HepG2 (cell line): ENCODE measurements around the gene KCNQ1OT1. TPM values are rescaled to one million over a fixed set of nuclear protein-coding genes. Genes with fewer than 3 reads are reported as not detected.
A peak's percentile ranks its signal among the peaks of the same experiment; 100 is the strongest.

Experiments used
- ARID2 ChIP-seq: sonication (generic); formaldehyde crosslinking; IDR thresholded peaks from 2 replicates; pipeline ENCODE4 v1.8.1; 2022; ENCODE audit warnings: mild to moderate bottlenecking, missing genetic modification reagents, borderline replicate concordance
- ATM ChIP-seq: fragments of 450-650 bp; IDR thresholded peaks from 2 replicates; pipeline ENCODE4 v1.7.1; 2017; ENCODE audit warnings: mild to moderate bottlenecking, borderline replicate concordance
- FOXK1 ChIP-seq: sonication (generic); formaldehyde crosslinking; IDR thresholded peaks from 2 replicates; pipeline ENCODE4 v1.4.0; 2020; ENCODE audit warnings: low read depth, missing genetic modification reagents, borderline replicate concordance
- JDP2 ChIP-seq: sonication (generic); formaldehyde crosslinking; IDR thresholded peaks from 2 replicates; pipeline ENCODE4 v1.8.1; 2022; ENCODE audit warnings: missing genetic modification reagents, borderline replicate concordance
- KLF15 ChIP-seq: sonication (generic); formaldehyde crosslinking; IDR thresholded peaks from 2 replicates; pipeline ENCODE4 v1.8.1; 2023; ENCODE audit warnings: borderline replicate concordance, mild to moderate bottlenecking, inconsistent platforms, missing genetic modification reagents, mixed read lengths
- MLLT10 ChIP-seq: sonication (generic); formaldehyde crosslinking; IDR thresholded peaks from 2 replicates; pipeline ENCODE4 v1.4.0; 2020; ENCODE audit warnings: missing genetic modification reagents
- RBFOX2 ChIP-seq: fragments of 200-400 bp; formaldehyde crosslinking; IDR thresholded peaks from 2 replicates; pipeline ENCODE4 v1.6.1; 2017; ENCODE audit warnings: low read depth, mild to moderate bottlenecking, low read length
- RFX1 ChIP-seq: fragments of 450-650 bp; IDR thresholded peaks from 2 replicates; pipeline ENCODE4 v1.6.1; 2017
- SNAI1 ChIP-seq: sonication (generic); formaldehyde crosslinking; IDR thresholded peaks from 2 replicates; pipeline ENCODE4 v1.5.0; 2020; ENCODE audit warnings: mild to moderate bottlenecking, missing genetic modification reagents, borderline replicate concordance
- THRA ChIP-seq: sonication (generic); formaldehyde crosslinking; IDR thresholded peaks from 2 replicates; pipeline ENCODE4 v1.4.0; 2020; ENCODE audit warnings: missing genetic modification reagents, borderline replicate concordance
- ZBTB20 ChIP-seq: sonication (generic); formaldehyde crosslinking; IDR thresholded peaks from 2 replicates; pipeline ENCODE4 v1.8.1; 2023; ENCODE audit warnings: missing genetic modification reagents, low read depth, mild to moderate bottlenecking, borderline replicate concordance
- ZNF251 ChIP-seq: sonication (generic); formaldehyde crosslinking; IDR thresholded peaks from 2 replicates; pipeline ENCODE4 v1.9.0; 2021; ENCODE audit warnings: mild to moderate bottlenecking, missing genetic modification reagents
- ZNF318 ChIP-seq: sonication (generic); formaldehyde crosslinking; IDR thresholded peaks from 2 replicates; pipeline ENCODE4 v1.4.0; 2020; ENCODE audit warnings: mild to moderate bottlenecking, missing genetic modification reagents
- ZNF326 ChIP-seq: sonication (generic); formaldehyde crosslinking; IDR thresholded peaks from 2 replicates; pipeline ENCODE4 v1.4.0; 2020; ENCODE audit warnings: missing genetic modification reagents, borderline replicate concordance
- ZNF333 ChIP-seq: sonication (generic); formaldehyde crosslinking; IDR thresholded peaks from 2 replicates; pipeline ENCODE4 v1.4.0; 2020; ENCODE audit warnings: mild to moderate bottlenecking, missing genetic modification reagents, borderline replicate concordance
- ZNF335 ChIP-seq: sonication (generic); formaldehyde crosslinking; IDR thresholded peaks from 2 replicates; pipeline ENCODE4 v1.4.0; 2020; ENCODE audit warnings: missing genetic modification reagents
- ZNF607 ChIP-seq: sonication (generic); formaldehyde crosslinking; IDR thresholded peaks from 2 replicates; pipeline ENCODE4 v1.5.1; 2020; ENCODE audit warnings: missing genetic modification reagents, mild to moderate bottlenecking, borderline replicate concordance
- ZNF614 ChIP-seq: IDR thresholded peaks from 2 replicates; pipeline ENCODE4 v1.6.1; 2018; ENCODE audit warnings: missing biosample characterization, missing genetic modification reagents, inconsistent platforms, borderline replicate concordance
- ZNF704 ChIP-seq: sonication (generic); formaldehyde crosslinking; IDR thresholded peaks from 2 replicates; pipeline ENCODE4 v1.8.1; 2023; ENCODE audit warnings: mild to moderate bottlenecking, inconsistent platforms, moderate library complexity, missing genetic modification reagents, borderline replicate concordance
- polyA plus RNA-seq, 8 experiments: library from polyadenylated mRNA; depleted of rRNA in 3 of 8; stranded (reverse) in 7 of 8; unstranded in 1 of 8; fragments of >200 nt; fragmentation: Illumina TruSeq in 4 of 8; extraction: Trizol in 4 of 8; gene quantifications; 2 replicates each; pipeline versions ENCODE4 v1.2.1 to v1.2.3, GENCODE V29; 2011 to 2016; ENCODE audit warnings: low read depth in 4 of 8, missing spikeins in 1 of 8, mixed read lengths in 1 of 8; ENCODE audit not compliant: insufficient read depth in 1 of 8
- total RNA-seq, 5 experiments: library from RNA; depleted of rRNA; stranded (reverse); fragments of >200 nt; fragmentation: Illumina TruSeq; extraction: Trizol; gene quantifications; 2 replicates each; pipeline ENCODE4 v1.2.3, GENCODE V29; 2016; ENCODE audit warnings: low read depth in 1 of 5

Gene KCNQ1OT1
- total and polyA plus RNA-seq, 2 of the 13 experiments (the other 11 are each of a cell fraction or from before 2014, with no cell fraction given), result 1.3 to 18.9 TPM

- no peak for TF ChIP-seq ZNF333 (CRISPR knock-in tag)
- TF ChIP-seq RFX1, result no peak
- no peak for TF ChIP-seq ZNF326 (CRISPR knock-in tag)
- no peak for TF ChIP-seq MLLT10 (CRISPR knock-in tag)
- TF ChIP-seq FOXK1 (CRISPR knock-in tag), result no peak
- TF ChIP-seq RBFOX2, result peak; percentile 60; the same call in 1 of the 2 replicates
- TF ChIP-seq ATM, result no peak
- TF ChIP-seq THRA (CRISPR knock-in tag), result no peak
- TF ChIP-seq KLF15, result no peak
- no peak for TF ChIP-seq ZNF318 (CRISPR knock-in tag)
- TF ChIP-seq ZNF614 (CRISPR knock-in tag), result no peak; the same call in 1 of the 2 replicates
- TF ChIP-seq ZNF335 (CRISPR knock-in tag), result no peak
- TF ChIP-seq ZNF607 (CRISPR knock-in tag), result no peak
- TF ChIP-seq ZNF704 (CRISPR knock-in tag), result 0 out of 2 replicates have a peak, but pooled peaks have one; percentile 4
- no peak for TF ChIP-seq SNAI1
- no peak for TF ChIP-seq ARID2 (CRISPR knock-in tag)
- TF ChIP-seq ZBTB20 (CRISPR knock-in tag), result no peak
- TF ChIP-seq ZNF251, result no peak
- TF ChIP-seq JDP2 (CRISPR knock-in tag), result no peak
Observed at GRCh38 chr11:2698386-2699184, 1.2 kb downstream of the KCNQ1OT1 start (continued).
